ENCODE results near the gene TBC1D22A.

TBC1D22A gene

GRCh38 chr22:46915950-46916730 lies 153.7 kb downstream of the TBC1D22A start:
- no peak for DNase-seq

DNA sequence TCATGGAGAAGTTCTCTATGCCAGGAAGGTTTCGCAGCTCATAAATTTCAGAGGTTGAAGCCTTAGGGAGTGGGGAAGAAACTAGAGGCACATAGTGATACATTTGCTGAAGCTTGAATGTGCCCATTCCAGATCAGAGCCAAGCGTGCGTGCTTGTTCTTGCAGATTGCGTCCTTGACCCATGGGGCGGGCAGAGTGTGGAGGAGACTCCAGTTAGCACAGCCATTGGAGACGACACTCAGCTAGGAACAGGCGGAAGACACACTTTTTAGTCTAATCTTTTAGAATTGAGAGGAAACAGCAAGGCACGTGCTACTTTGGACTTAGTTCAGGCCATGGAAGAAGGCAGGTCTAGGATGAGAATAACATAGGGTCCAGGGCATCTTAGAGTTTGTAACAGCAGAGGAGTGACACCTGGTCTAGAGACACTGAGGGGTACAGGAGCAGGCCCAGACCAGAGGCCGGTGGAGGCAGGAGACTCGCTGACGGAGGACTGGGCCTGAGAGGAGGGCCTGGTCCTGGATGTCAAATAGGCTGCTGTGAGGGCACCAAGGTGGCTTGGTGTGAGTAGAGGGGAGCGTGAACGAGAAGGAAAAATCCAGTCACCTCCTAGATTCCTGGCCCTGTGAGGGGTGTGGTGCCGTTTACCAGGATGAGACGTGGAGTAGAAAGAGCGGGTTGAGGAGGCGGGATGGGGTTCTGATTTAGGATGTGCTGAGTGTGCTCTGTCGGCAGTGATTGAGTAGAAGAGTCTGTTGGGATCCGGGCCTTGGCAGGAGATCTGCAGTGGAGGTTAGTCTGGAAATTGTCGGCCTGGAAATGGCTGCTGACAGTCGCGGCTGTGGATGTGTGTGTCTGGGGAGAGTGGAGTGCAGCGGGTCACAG lies 154.7 kb downstream of the TBC1D22A start:
- no peak for DNase-seq

GRCh38 chr22:46917771-46918101 lies 155.3 kb downstream of the TBC1D22A start:
- DNase-seq, result no peak

- no peak for DNase-seq
These were observed 155.7 kb downstream of the TBC1D22A start for GRCh38 chr22:46918197-46918596.

- no peak for DNase-seq
These were observed 159.6 kb downstream of the TBC1D22A start for GRCh38 chr22:46922037-46922436.

DNA sequence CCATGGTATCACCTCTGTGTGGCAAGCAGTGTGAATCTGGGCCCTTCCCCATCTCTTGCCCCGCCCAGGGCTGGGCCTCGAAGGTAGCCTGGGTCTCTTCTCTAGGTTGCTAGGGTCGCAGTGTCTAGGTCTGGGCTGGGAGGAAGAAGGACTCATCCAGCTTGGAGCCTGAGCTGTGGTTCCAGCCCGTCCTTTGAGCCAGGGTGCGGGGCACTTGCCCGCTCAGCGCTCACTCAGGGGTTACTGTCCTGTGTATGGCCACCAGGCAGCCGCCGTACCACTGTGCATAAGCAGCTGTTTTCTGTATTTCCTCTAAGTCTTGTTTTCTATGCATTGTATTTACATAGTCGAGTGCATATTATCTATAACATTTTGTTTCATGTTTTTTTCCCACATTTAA lies 160.9 kb downstream of the TBC1D22A start:
- no peak for DNase-seq

DNA sequence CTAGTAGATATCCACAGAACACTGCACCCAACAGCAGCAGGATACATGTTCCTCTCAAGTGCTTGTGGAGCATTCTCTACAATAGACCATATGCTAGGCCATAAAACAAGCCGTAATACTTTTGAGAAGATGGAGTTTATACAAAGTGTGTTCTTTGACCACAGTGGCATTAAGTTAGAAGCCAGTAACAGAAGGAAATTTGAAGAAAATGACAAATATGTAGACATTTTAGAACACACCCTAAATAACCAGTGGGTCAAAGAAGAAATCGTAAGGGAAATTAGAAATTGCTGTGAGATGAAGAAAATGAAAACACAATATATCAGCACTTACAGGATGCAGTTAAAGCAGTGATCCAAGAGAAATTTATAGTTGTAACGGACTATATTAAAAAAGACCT lies 163.4 kb downstream of the TBC1D22A start:
- DNase-seq, result no peak

DNA sequence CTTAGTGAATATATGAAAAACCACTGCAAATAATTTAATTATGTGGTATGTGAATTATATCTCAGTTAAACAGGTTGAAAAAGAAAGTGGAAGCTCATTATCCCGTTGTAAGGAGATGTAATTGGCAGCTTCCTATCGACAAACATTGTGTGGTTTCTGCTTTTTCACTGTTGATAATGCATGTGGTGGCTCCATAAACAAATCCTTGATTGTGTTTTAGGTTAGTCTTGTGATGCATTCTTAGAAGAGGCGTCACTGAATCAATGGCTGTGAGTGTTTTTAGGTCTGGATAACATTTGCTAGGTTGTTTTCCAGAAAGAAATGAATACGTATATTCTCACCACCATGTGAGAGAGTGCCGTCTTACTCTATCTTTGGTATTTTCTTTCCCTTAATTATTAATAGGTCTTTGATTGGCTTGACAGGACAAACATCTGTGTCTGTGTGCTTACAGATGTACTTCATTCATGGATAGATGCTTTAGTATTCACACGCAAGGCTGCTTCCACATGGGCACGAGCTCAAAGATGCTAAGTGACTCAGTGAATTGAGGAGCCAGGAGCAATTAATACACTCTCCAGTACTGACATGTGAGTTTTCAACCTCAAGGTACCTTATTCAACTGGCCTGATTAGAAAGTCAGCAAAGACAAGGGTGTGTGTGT lies 166.7 kb downstream of the TBC1D22A start:
- no peak for DNase-seq

DNA sequence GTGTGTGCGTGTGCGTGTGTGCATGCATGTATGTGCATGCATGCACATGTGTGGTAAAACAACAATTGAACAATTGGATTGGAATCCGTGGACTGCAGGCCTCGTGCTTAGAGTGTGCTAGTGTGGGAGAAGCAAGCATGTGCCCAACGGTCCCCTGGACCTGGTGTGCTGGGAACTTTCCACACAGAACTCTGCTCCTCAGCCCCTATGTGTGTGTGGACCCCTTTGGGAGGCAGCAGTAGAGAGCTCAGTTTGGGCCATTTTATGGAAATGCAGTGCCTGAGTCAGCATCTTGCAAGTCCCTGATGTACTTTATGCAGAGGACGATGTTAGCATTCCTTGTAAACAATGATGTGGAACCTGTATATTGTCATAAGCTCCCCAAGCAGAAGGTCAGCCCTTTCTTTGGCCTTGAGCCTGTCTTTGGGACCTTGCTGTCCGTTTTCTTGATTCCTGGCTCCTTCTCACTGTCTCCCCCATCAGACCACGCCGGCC lies 167.3 kb downstream of the TBC1D22A start:
- DNase-seq, result no peak

GRCh38 chr22:46931414-46931813 lies 169.0 kb downstream of the TBC1D22A start:
- no peak for DNase-seq

- DNase-seq, result no peak
These were observed 169.4 kb downstream of the TBC1D22A start for GRCh38 chr22:46931881-46932280.

DNA sequence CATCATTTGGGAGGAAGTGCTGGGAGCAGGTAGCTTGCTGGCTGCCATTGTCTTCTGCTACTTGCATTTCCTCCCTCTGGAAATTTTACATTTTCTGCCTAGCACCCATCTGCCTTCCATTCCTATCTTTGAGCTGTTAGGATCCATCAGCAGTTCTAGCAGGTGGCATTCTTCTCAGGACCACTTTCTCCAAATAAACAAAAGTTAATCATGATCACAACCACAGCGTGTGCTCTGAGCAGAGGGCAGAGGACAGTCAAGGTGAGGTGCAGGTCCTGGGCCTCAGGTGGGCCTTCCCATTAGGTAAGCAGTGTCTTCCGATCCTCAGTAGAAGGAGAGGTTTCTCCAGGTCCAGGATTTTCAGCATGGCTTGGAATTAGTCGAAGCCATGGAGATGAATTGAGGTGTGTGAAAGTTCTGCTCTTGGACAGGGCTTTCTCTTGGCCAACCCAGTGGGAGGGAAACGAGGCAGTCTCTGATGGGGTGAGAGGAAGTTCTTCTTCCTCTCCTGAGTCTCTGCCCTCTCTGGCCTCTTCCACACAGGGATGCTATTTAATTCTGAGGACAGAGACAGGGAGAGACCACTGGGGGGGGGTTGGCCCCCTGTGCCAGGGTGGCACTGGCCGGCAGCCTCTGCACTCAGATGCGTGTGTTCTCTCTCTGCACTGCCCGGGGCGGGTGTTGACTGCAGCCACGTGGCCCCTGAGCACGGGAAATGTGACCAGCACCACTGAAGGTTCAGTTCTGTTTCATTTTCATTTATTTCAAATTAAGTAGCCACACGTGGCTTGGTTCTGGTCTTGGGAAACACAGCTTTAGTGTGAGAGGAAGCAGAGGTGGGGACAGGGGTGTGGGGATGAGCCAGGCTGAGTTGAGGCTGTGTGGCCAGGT lies 170.8 kb downstream of the TBC1D22A start:
- no peak for DNase-seq

GRCh38 chr22:46934172-46934745 lies 171.8 kb downstream of the TBC1D22A start:
- DNase-seq, result no peak

DNA sequence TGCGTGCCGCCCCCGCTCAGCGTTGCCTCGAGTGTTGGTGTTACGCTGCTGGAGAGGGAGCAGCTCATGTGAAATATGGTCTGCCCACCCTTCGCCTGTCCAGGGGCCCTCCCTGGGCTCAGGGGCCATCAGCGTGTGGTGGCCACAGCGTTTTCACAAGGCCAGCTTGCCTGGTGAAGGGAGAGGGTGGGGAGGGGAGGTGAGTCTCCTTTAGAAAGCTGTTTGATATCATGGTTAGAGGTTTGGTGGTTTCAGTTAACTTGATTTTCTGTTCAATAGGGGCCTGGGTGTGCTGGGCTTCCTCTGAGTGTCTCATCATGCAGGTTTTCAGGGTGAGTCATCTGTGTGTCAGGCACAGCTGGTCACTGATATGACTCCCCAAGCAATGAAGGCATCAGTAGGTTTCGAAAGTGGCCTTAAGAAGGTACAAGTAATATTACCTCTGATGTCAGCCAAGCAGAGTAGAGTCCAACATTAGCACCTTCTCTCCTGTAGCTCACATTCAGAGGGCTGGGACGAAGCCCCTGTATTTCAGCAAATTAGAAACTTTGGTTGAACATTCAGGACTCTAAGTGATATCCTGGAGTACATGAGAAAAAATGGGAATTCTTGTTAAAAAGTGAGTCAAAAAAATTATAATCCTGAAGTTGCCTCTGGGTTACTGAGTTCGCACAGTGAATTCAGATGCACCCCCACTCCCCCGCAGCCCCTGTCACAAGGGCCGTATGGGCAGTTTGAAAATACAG lies 172.5 kb downstream of the TBC1D22A start:
- no peak for DNase-seq

GRCh38 chr22:46935506-46936377 lies 173.3 kb downstream of the TBC1D22A start:
- DNase-seq, result no peak

DNA sequence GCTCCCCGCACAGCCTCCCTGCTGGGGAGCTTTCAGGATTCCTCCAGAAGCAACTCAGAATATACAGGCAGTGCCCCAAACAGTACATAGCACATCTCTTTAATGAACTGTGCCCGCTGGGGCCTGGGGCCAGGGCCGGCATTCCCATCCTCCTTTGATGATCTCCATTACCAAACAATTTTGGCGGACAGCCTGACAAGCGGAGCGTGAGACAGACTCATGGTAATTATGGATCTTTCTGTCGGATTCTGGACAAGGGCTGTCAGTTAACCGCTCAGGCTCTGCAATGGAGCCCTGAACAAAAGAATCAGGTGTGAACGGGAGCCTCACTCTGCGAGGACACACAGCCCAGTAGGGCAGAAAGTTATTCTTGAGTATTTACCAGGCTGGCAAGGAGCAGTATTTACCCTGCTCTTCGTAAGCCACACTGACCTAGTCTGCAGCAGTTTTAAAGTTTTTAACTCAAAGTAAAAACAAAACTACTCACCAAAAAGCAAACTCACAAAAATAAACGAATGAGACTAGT lies 174.0 kb downstream of the TBC1D22A start:
- DNase-seq, result no peak

DNA sequence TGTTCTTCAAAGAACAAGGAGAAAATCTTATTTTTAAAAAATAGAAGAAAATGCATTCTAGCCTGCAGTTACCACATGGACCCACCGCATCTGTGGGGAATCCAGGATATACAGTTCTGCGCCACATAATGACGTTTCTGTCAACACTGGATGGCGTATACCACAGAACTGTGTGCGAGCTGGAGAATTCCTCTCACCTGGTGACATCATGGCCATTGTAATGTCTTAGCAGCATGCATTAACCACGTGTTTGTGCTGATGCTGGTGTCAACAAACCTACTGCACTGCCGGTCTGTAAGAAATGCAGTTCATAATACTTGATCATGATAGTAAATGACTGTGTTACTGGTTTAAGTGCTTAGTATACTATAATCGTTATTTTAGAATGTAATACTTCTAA lies 174.7 kb downstream of the TBC1D22A start:
- DNase-seq, result no peak

- DNase-seq, result no peak
These were observed 175.5 kb downstream of the TBC1D22A start for GRCh38 chr22:46937939-46938338.

DNA sequence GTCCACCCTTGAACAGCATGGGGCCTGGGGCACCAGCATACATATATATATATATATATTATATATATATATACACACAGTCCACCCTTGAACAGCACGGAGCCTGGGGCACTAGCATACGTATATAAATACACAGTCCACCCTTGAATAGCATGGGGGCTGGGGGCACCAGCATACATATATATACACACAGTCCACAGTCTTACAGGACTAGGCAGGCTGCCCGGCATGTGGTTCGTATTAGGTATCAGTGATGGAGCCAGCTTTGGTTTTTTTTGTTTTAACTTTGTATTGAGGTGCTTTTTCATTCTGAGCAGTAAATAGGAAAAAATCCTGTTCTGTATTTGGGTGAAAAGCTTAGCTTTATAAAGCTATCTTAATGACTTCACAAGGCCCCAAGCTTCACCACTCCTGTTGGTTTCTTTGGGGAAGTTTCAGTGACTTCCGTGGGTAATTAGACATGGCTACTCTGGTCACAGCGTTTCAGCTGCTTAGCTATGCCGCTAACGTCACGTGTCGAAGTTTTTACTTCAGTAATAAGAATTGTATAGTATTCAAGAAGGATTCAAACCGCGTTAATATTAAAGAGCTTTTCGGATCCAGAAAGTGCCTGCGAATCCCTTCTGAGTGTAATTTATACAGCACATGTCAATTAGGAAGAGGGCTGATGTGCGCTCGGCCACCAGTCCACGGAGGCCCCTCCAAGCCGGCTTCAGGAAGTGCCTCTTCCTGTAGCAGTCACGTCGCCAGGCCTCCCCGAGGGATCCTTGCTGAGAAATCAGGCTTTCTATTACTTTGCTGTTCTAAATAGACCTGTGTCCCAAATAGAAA lies 179.7 kb downstream of the TBC1D22A start:
- no peak for DNase-seq

Data from activated CD4-positive, alpha-beta T cell treated with anti-CD3 and anti-CD28 coated beads for 1 hour (primary cell).